Measurements from ENCODE around the gene DEFB131A.
A peak's percentile ranks its signal among the peaks of the same experiment; 100 is the strongest.
"Not testable (repeated sequence)": the region's sequence is repeated elsewhere in the genome, so short reads cannot be mapped to it uniquely, and the experiment has no call there.

DEFB131A gene

DNA sequence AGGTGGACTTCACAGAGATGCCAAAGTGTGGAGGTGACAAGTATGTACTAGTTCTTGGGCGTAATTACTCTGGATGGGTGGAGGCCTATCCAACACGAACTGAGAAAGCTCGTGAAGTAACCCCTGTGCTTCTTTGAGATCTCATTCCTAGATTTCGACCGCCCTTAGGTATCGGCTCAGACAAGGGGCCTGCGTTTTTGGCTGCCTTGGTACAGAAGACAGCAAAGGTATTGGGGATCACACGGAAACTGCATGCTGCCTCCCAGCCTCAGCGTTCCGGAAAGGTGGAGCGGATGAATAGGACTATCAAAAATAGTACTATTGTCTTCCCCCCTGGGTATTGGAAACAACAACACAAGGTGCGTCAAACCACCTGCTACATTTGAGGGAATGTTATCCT, 35.9 kb downstream of the DEFB131A start:
- not testable (repeated sequence) for H3K27me3 Mint-ChIP-seq; DNase-seq (ENCODE audit: low spot score in 2 of 2); ATAC-seq (ENCODE audit: low read depth); H3K36me3 Mint-ChIP-seq; H3K9me3 Mint-ChIP-seq; H3K4me3 Mint-ChIP-seq; H3K4me1 Mint-ChIP-seq; H3K27ac Mint-ChIP-seq

DNA sequence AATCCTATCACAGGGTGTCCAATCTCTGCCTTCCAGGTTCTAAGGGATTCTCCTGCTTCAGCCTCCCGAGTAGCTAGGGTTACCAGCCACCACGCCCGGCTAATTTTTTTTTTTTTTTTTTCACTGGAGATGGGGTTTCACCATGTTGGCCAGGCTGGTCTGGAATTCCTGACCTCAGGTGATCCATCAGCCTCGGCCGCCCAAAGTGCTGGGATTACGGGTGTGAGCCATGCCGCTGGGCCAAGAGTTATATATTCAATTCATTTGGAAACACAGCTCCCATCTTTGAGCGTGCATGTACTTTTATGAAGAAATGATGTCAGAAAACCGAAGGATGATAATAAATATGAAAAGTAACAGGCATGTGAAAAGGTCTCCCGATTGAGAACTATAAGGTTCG, 38.7 kb downstream of the DEFB131A start:
- not testable (repeated sequence) for H3K9me3 Mint-ChIP-seq; H3K27ac Mint-ChIP-seq; ATAC-seq (ENCODE audit: low read depth); H3K4me1 Mint-ChIP-seq; H3K27me3 Mint-ChIP-seq; H3K4me3 Mint-ChIP-seq; H3K36me3 Mint-ChIP-seq; DNase-seq (ENCODE audit: low spot score in 2 of 2)

DNA sequence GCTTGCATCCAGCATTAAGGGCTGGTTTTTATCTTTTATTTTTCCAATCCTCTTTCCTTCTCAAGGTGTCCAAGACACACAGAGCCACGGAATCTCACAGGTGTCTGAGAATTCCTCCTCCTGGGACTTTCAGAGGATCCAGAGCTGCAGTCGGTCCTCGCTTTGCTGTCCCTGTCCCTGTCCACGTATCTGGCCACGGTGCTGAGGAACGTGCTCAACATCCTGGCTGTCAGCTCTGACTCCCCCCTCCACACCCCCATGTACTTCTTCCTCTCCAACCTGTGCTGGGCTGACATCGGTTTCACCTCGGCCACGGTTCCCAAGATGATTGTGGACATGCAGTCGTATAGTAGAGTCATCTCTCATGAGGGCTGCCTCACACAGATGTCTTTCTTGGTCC, 39.5 kb downstream of the DEFB131A start:
- H3K27me3 Mint-ChIP-seq; DNase-seq (ENCODE audit: low spot score in 2 of 2); ATAC-seq (ENCODE audit: low read depth); H3K4me1 Mint-ChIP-seq; H3K4me3 Mint-ChIP-seq; H3K36me3 Mint-ChIP-seq; H3K27ac Mint-ChIP-seq; H3K9me3 Mint-ChIP-seq: not testable (repeated sequence)

DNA sequence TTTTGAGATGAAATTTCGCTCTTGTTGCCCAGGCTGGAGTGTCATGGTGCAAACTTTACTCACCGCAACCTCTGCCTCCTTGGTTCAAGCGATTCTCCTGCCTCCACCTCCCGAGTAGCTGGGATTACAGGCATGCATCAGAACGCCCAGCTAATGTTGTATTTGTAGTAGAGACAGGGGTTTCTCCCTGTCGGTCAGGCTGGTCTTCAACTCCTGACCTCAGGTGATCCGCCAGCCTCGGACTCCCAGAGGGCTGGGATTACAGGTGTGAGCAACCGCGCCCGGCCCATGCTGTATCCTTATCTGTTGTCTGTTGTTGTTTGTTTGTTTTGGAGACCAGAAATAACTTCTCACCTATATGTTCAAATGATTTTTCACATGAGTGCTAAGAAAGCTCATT, 42.7 kb downstream of the DEFB131A start:
- not testable (repeated sequence) for H3K4me1 Mint-ChIP-seq; DNase-seq (ENCODE audit: low spot score in 2 of 2); H3K9me3 Mint-ChIP-seq; ATAC-seq (ENCODE audit: low read depth); H3K36me3 Mint-ChIP-seq; H3K27ac Mint-ChIP-seq; H3K4me3 Mint-ChIP-seq; H3K27me3 Mint-ChIP-seq

DNA sequence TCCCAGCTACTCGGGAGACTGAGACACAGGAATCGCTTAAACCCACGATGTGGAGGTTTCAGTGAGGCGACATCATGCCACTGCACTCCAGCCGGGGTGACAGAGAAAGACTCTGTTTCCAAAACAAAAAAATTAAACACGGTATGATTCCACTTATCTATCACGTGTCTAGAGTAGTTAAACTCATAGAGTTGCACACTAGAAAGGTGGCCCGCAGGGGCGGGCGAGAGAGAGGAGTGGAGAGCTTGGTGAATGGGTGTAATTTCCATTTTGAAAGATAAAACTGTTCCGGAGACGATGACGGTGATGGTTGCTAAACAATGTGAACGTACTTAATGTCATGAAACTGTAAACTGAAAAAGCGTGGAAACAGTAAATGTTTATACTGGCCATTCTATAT, 44.6 kb downstream of the DEFB131A start:
- DNase-seq (ENCODE audit: low spot score in 2 of 2); H3K9me3 Mint-ChIP-seq; H3K36me3 Mint-ChIP-seq; H3K27me3 Mint-ChIP-seq; H3K27ac Mint-ChIP-seq; H3K4me1 Mint-ChIP-seq; ATAC-seq (ENCODE audit: low read depth); H3K4me3 Mint-ChIP-seq: not testable (repeated sequence)

DNA sequence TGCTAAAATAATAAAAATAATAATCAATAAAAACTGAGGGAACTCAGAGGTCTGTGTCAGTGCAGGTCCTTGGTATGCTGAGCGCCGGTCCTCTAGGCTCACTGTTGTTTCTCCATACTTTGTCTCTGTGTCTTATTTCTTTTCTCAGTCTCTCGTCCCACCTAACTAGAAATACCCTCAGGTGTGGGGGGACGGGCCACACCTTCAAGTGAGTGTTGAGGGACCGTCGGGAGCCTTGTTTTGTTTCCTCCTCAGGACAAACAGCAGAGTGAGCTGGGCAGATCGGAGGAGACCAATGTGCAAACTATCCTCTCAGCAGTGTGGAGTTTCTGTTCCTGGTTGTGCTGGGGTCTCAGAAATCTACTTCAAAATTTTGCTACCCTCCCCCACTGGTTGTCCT, 46.3 kb downstream of the DEFB131A start:
- H3K27me3 Mint-ChIP-seq; H3K36me3 Mint-ChIP-seq; H3K27ac Mint-ChIP-seq; DNase-seq (ENCODE audit: low spot score in 2 of 2); H3K9me3 Mint-ChIP-seq; ATAC-seq (ENCODE audit: low read depth); H3K4me3 Mint-ChIP-seq; H3K4me1 Mint-ChIP-seq: not testable (repeated sequence)

DNA sequence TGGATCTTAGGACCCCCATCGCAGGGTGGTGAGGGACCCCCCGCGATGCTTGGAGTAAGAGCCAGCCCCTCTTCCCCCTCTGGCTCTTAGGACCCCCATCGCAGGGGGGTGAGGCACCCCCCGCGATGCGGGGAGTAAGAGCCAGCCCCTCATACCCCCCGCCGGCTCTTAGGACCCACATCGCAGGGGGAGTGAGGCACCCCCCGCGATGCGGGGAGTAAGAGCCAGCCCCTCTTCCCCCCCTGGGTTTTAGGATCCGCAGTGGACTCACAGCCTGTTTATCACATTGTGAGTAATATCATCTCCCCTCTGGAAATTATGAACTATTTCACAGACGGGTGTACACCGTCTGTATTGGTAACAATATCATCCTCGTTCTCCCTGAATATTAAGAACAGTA, 46.8 kb downstream of the DEFB131A start:
- H3K27me3 Mint-ChIP-seq; H3K36me3 Mint-ChIP-seq; ATAC-seq (ENCODE audit: low read depth); DNase-seq (ENCODE audit: low spot score in 2 of 2); H3K27ac Mint-ChIP-seq; H3K9me3 Mint-ChIP-seq; H3K4me1 Mint-ChIP-seq; H3K4me3 Mint-ChIP-seq: not testable (repeated sequence)

DNA sequence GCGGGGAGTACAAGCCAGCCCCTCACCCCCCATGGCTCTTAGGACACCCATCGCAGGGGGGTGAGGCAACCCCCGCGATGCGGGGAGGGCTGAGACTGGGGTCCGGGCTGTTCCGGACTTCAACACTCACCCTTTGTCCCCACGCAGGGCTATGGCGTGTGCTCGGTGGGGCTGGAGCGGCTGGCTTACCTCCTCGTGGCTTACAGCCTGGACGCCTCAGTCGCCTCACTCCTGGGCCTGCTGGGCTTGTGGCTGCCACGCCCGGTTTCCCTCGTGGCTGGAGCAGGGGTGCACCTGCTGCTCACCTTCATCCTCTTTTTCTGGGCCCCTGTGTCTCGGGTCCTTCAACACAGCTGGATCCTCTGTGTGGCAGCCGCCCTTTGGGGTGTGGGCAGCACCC, 49.4 kb downstream of the DEFB131A start:
- H3K27me3 Mint-ChIP-seq; H3K36me3 Mint-ChIP-seq; DNase-seq (ENCODE audit: low spot score in 2 of 2); H3K27ac Mint-ChIP-seq; H3K9me3 Mint-ChIP-seq; ATAC-seq (ENCODE audit: low read depth); H3K4me1 Mint-ChIP-seq; H3K4me3 Mint-ChIP-seq: not testable (repeated sequence)

DNA sequence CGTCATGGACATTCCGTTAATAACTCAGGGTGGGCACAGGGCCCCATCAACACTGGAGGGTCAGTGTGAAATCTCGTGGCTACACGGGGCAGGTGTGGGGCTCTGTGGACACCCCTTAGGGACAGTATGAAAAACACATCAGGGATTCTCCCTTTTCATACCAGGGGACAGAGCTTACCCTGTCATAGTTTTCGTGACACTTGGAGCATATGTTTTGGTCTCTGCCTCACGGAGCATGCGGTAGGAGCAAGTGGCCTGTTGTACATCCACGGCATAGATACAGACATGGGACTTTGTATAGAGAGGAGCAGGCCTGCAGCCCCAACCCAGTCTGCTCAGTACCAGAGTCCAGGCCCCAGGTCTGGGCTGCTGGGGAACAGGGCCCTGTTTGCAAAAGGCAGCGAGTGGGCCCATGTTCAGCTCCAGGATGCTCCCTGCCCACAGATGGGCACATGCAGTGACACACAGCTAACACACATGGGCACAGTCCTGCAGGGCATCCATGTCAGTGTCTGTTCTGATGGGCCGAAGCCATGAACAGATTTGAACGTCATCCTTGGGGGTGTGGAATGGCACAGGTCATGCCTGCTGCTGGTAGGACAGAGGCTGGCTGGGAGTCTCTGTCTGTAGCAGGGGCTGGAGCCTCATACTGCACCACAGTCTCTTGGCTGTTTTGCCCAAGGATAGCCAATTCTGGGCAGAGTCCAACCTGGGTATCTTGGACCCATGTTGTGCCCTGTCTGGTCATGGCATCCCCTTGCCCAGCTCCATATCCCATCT, 50.2 kb downstream of the DEFB131A start:
- not testable (repeated sequence) for DNase-seq (ENCODE audit: low spot score in 2 of 2); H3K4me3 Mint-ChIP-seq; H3K9me3 Mint-ChIP-seq; ATAC-seq (ENCODE audit: low read depth); H3K27ac Mint-ChIP-seq; H3K4me1 Mint-ChIP-seq; H3K36me3 Mint-ChIP-seq; H3K27me3 Mint-ChIP-seq

DNA sequence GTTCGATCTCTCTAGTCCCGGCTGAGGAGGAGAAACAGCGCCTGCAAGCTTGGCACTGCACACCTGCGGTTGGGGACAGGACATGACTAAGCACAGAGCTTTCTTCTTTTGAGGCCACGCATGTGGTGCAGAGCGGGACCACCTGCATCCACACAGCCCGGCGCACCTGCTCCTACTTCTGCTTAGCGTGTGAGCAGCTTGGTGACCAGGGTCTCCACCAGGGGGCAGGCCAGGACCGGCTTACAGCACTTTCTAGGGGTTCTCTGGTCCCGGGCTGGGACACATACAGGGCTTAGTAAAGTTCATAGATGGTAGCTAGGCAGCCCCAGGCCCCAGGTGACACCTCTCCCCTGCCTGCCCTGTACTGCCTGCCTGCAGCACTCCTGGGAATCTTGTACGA, 51.2 kb downstream of the DEFB131A start:
- H3K4me1 Mint-ChIP-seq; H3K27me3 Mint-ChIP-seq; H3K4me3 Mint-ChIP-seq; H3K36me3 Mint-ChIP-seq; ATAC-seq (ENCODE audit: low read depth); H3K27ac Mint-ChIP-seq; H3K9me3 Mint-ChIP-seq: not testable (repeated sequence)
- DNase-seq (ENCODE audit: low spot score in 2 of 2) = peak in 1 of 2 donors; percentile 19

DNA sequence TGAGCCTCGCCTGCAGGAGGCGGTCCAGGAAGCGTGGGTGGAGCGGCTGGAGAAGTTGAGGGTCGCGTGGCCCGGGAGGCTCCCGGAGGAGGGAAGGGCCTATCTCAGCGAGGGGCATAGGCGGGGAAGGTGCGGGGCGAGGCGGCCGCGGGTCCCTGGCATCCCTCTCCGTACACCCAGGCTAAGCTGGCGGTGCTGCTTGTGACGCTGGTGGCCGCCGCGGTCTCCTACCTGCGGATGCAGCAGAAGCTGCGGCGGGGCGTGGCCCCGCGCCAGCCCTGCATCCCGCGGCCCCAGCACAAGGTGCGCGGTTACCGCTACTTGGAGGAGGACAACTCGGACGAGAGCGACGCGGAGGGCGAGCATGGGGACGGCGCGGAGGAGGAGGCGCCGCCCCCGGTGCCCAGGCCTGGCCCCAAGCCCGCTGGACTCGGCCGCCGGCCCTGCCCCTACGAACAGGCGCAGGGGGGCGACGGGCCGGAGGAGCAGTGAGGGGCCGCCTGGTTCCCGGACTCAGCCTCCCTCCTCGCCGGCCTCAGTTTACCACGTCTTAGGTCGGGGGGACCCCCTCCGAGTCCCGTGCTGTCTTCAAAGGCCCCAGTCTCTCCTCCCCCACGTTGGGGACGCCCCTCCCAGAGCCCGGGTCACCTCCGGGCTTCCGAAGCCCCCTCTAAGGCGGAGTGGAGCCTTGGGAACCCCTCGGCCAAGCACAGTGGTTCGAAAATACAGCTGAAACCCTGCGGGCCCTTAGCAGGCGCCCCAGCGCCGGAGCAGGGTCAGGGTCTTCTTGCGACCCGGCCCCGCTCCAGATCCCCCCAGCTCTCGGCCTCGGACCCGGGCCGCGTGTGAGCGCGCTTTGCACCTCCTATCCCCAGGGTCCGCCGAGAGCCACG, 53.6 kb downstream of the DEFB131A start:
- H3K36me3 Mint-ChIP-seq; DNase-seq (ENCODE audit: low spot score in 2 of 2); H3K9me3 Mint-ChIP-seq; H3K27me3 Mint-ChIP-seq; ATAC-seq (ENCODE audit: low read depth); H3K4me1 Mint-ChIP-seq; H3K4me3 Mint-ChIP-seq; H3K27ac Mint-ChIP-seq: not testable (repeated sequence)

DNA sequence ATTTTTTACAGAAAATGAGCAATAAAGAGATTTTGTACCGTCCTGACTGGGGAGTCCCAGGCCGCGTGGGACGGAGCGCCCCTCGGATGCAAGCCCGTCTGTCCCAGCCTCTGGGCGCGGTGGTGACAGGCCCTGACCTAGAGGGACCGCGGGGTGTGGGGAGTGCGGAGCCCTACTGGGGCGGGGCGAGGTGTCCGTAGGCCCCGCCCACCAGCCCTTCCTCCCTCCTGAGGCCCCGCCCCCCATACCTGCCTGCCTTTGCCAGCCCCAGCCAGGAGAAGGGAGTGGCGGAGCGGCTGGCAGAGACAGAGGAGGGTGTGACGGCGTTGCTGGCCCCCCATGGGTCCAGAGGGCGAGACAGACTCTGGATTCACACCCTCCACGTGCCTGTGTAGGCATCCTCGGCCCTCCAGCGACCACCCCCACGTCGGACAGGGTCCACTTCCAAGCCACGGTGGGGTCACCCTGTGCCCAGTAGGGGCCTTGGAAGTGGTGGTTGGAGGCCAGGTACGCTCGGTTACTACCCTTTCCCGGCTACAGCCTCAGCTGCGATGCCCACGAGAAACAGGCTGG, 54.3 kb downstream of the DEFB131A start:
- H3K27me3 Mint-ChIP-seq; H3K27ac Mint-ChIP-seq; H3K4me1 Mint-ChIP-seq; H3K9me3 Mint-ChIP-seq; ATAC-seq (ENCODE audit: low read depth); DNase-seq (ENCODE audit: low spot score in 2 of 2); H3K36me3 Mint-ChIP-seq; H3K4me3 Mint-ChIP-seq: not testable (repeated sequence)

DNA sequence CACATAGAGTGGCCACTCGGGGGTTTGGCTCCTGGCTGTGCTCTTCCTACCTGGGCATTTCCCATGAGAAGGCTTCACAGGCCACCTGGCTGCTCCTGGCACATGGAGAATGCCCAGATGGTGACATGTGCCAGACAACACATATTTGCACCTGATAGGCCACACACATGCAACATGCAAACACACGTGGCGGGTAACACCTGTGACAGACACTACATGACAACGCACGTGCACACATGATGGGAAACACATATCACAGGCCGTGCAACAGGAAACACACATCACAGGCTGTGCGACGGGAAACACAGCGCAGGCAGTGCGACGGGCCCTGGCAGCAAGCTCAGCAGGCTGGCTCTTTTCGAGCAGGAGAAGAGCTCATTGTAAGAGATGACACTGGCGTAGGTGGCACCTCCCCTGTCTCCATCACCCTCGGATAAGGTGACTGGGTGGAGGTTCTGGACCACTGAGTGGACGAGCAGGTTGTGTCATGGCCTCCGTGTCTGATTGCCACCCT, 55.8 kb downstream of the DEFB131A start:
- ATAC-seq (ENCODE audit: low read depth); H3K27ac Mint-ChIP-seq; DNase-seq (ENCODE audit: low spot score in 2 of 2); H3K4me1 Mint-ChIP-seq; H3K27me3 Mint-ChIP-seq; H3K4me3 Mint-ChIP-seq; H3K36me3 Mint-ChIP-seq; H3K9me3 Mint-ChIP-seq: not testable (repeated sequence)

Measured in memory B cell (primary cell).